Activated T-cell treated with anti-CD3 and anti-CD28 coated beads, Interleukin-2, amount 50 U/mL, for 4 hours (primary cell): ENCODE measurements around the gene NMRK2. TPM values are rescaled to one million over a fixed set of nuclear protein-coding genes. Genes with fewer than 3 reads are reported as not detected.
"Not testable (repeated sequence)": the region's sequence is repeated elsewhere in the genome, so short reads cannot be mapped to it uniquely, and the experiment has no call there.

Source experiments
- ATAC-seq, 2 donors: fragments of 200-7000 bp; cut with Tn5 transposase; one replicate each; pipeline ENCODE4 v1.10.0; 2021
- DNase-seq: peaks from one replicate; pipeline ENCODE4 v3.0.0-alpha.2; 2020
- H3K27me3 Mint-ChIP-seq: one replicate; pipeline ENCODE4 v1.8.0; 2021; ENCODE audit warnings: low read depth, mixed read lengths
- H3K36me3 Mint-ChIP-seq: one replicate; pipeline ENCODE4 v1.8.0; 2022; ENCODE audit warnings: mixed read lengths; ENCODE audit not compliant: insufficient read depth
- H3K4me1 Mint-ChIP-seq: one replicate; pipeline ENCODE4 v1.8.0; 2021; ENCODE audit warnings: low read depth, mixed read lengths
- H3K4me3 Mint-ChIP-seq: one replicate; pipeline ENCODE4 v1.8.0; 2021; ENCODE audit warnings: mild to moderate bottlenecking, moderate library complexity, mixed read lengths
- H3K9me3 Mint-ChIP-seq: one replicate; pipeline ENCODE4 v1.8.0; 2021; ENCODE audit warnings: mixed read lengths
- total RNA-seq, 3 donors: library from RNA; stranded (reverse); gene quantifications; one replicate each; pipeline ENCODE4 v1.2.1, GENCODE V29; 2021

The NMRK2 gene
- total RNA-seq, 3 donors from 2014 or later: not detected

DNA sequence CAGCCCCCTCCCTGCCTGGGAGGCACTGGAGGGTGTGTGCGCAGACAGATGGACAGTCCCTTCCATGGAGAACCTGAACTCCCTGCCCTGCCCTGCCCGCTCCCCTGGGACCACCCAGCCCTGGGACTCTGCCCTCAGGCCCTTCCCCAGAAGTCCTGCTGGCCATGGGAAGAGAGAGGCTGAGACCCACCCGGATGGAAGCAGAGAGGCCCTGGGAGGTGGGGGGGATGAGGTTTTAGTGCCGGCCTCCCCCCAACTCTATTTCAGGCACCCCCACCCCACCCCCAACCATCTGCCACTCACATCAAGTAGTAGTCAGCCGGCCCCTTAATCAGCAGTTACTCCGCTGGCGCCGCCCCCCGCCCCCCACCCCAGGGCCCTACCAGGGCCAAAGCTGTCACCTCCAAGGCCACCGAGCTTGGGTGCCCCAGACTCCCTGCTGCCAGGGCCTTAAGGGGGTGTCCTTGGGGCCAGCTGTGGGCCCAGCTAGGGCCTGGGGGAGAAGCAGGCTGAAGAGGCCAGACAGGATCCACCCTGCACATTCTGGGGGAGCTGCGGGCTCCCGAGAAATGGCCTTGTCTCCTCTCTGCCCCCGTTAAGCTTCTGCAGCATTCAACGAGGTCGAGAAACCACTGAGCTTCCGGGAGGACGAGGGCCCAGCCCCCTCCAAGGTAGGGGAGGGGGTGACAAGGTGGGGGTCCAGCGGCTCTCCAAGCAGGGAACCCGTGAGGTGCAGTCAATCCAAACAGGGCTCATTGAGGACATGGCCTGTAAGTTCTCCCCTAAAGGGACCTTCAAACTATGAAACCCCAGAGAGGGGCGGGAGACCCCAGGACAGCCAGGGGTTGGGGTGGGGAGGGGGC is 17.4 kb downstream of the NMRK2 start:
- Mint-ChIP-seq H3K36me3 (no peaks in the 10 kb centered on the region), H3K27me3 (peaks cover 9% of the 10 kb centered on the region), H3K9me3 (no peaks in the 10 kb centered on the region), H3K4me1 (peaks cover 8% of the 10 kb centered on the region), H3K4me3 (no peak overlapping the region)
- no peak for DNase-seq
- no peak for ATAC-seq

DNA sequence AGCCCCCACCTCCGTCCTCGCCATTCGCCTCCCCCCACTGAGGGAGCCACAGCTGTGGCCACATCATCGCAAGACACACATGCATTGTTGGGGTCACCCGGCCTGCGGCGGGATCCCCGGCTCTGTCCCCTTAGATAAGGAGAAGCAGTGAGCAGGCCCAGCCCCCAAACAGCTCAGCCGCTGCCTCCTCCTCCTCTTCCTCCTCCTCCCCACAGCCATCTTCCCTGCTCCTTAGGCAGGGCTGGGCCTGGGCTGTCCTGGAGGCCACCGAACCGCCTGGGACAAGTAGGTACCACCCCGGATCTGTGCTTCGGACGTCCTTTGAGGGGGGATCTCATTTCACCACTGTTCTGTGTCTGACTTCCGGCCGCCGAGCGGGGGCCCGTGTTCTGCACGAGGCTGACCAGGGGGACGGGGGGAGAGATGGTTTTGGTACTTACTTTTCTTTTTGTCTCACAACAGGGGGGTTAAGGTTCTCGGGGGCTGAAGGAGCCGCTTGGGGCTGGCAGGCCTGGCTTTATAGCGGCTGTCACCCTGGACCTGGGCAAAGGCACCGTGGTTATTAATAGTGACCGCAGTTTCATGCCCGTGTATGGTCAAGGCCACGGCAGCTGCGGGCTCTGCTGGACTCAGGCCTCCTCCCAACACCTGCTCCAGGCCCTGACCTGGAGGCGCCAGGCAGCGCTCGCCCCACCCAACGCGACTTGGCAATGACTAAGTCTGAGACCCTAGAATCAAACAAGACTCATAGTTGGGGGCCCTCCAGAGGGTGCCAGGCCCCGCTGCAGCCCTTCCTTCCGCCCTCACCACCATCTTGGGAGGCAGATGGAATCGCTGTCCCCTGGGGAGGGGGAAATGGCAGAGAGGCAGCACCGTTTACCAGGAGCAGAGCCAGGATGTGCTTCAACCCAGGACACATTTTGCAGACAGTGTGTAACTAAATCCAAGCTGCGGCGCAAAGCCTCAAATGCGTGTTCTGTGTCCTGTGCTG is 18.3 kb downstream of the NMRK2 start:
- H3K9me3 Mint-ChIP-seq: no peaks in the 10 kb centered on the region
- ATAC-seq: peak; percentile 53 to 84
- no peak for DNase-seq
- H3K4me1 Mint-ChIP-seq: peaks cover 8% of the 10 kb centered on the region
- no peaks in the 10 kb centered on the region for H3K36me3 Mint-ChIP-seq
- H3K27me3 Mint-ChIP-seq: peaks cover 9% of the 10 kb centered on the region
- peak overlapping the region; percentile 50 for H3K4me3 Mint-ChIP-seq

DNA sequence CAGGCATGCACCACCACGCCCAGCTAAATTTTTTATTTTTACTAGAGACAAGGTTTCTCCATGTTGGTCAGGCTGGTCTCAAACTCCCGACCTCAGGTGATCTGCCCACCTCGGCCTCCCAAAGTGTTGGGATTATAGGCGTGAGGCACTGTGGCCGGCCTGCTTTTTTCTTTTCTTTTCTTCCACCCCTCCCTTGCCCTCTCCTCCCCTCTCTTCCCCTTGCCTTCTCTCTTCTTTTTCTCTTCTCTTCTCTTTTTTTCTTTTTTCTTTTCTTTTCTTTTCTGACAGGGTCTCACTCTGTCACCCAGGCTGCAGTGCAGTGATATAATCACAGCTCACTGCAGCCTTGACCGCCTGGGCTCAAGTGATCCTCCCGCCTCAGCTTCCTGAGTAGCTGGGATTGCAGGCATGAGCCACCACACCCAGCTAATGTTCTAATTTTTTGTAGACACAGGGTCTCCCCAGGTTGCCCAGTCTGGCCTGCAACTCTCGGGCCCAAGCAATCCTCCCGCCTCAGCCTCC is 19.9 kb downstream of the NMRK2 start:
- not testable (repeated sequence) for ATAC-seq, H3K36me3 Mint-ChIP-seq, DNase-seq, H3K27me3 Mint-ChIP-seq, H3K4me1 Mint-ChIP-seq, H3K4me3 Mint-ChIP-seq, H3K9me3 Mint-ChIP-seq

DNA sequence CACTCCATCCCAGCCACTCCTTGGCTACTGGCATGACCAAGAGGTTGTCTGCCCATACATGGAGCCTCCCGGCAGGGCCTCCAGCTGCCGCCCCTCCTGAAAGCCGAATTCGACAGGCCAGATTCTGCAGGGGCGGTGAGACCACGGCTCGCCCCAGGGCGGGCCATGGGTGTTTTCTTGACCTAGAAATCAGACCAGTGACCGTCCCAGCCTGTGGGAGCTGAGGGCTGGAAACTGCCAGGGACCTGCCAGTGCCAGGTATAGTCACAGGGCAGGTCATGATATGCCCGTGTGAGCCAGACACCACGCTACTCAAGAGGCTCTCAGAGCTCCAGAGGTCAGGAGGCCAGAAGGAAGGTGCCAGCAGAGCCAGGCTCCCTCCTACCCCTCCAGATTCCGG is 21.2 kb downstream of the NMRK2 start:
- Mint-ChIP-seq H3K9me3 (no peaks in the 10 kb centered on the region), H3K27me3 (peaks cover 4% of the 10 kb centered on the region), H3K4me3 (no peak overlapping the region), H3K4me1 (peaks cover 8% of the 10 kb centered on the region), H3K36me3 (peaks cover 4% of the 10 kb centered on the region)
- ATAC-seq: no peak
- DNase-seq: no peak

DNA sequence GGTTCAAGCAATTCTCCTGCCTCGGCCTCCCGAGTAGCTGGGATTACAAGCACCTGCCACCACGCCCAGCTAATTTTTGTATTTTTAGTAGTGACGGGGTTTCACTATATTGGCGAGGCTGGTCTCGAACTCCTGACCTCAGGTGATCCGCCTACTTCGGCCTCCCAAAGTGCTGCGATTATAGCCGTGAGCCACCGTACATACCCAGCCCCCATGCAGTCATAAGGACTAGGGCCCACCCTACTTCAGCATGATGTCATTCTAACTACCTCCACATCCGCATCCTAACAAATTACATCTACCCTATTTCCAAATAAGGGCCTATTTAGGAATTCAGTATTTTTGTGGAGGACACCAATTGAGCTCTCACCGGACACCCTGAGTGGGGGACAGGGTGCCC is 22.4 kb downstream of the NMRK2 start:
- H3K4me3 Mint-ChIP-seq, ATAC-seq, H3K9me3 Mint-ChIP-seq, H3K4me1 Mint-ChIP-seq, DNase-seq, H3K36me3 Mint-ChIP-seq, H3K27me3 Mint-ChIP-seq: not testable (repeated sequence)

DNA sequence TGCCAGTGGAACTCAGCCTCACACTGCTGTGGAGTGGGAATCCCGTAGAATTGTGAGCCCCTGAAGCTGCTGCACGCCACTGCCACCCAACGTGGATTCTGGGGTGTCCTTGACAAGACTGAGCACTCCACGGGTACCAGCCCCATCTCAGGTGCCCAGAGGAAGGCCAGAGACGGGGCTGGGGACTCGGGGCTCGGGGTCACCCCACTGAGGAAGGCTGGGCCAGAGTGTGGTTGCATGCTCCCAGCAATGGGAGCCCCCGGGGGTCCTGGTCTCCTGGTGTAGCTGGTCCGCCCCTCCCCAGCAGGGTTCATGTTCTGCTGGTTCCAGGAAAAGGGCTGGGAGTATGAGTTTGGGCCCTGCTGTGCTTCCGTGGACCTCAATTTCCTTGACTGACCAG is 22.8 kb downstream of the NMRK2 start:
- Mint-ChIP-seq H3K27me3 (peaks cover 4% of the 10 kb centered on the region), H3K36me3 (peaks cover 4% of the 10 kb centered on the region), H3K4me1 (peaks cover 8% of the 10 kb centered on the region), H3K9me3 (no peaks in the 10 kb centered on the region), H3K4me3 (no peak overlapping the region)
- ATAC-seq (no peak), DNase-seq (no peak)

DNA sequence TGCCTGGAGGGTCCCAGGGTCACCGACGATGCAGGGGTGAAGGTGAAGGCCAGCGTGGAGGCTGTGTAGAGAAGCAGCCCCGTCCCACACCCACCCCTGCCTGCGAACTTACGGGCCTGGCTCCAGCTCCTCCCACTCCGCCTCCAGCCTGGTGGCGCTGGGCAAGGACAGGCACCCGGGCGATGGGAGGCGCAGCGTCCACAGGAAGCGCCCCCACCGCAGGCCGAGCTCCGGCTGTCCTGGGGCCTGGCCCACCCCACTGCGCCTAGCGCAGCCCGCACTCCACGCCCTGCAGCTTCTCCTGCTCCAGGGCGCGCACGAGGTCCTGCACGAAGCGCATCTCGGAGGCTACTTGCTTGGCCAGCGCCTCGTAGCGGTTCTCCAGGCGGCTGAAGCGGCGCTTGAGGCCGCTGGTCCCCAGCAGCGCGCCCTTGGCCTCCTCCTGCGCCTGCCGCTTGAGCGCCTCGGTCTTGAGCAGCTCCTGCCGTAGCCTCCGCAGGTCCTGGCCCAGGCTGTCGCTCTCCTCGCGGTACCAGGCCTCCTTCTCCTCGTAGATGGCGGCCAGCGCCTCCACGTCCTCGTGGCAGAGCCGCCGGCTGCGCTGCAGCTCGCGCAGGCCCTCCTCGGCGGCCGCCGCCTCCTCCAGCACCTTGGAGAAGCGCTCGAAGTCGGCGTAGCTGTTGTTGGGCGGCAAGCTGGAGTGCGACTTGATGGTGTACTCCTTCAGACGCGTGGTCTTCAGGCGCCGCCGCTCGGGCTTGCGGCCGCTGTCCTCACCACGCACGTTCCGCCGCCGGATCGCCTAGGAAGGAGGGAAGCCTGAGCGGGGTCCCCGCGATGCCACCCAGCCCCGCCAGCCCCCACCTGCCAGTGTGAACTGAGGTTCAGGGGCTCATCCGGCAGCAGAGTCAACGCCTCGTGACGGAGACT is 26.2 kb downstream of the NMRK2 start:
- DNase-seq (no peak), ATAC-seq (no peak)
- no peaks in the 10 kb centered on the region for H3K27me3 Mint-ChIP-seq
- no peaks in the 10 kb centered on the region for H3K9me3 Mint-ChIP-seq
- H3K4me3 Mint-ChIP-seq: no peak overlapping the region
- no peaks in the 10 kb centered on the region for H3K4me1 Mint-ChIP-seq
- H3K36me3 Mint-ChIP-seq: peaks cover 4% of the 10 kb centered on the region

DNA sequence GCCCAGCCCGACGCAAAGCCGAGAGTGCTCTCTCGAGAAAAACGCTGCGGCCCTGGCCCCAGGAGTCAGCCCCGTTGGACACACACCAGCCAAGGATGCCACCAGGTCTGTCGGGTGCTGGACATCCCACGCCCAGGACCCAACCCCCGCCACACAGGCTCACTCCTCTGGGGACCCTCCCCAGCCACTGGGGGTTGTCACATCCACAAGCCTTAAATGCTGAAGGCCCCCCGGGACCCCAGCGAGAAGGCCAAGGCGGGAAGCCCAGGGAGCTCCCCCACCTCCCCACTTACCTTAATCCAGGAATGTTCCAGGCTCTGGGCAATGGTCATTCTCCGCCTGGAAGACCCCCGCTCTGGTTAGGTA is 26.9 kb downstream of the NMRK2 start:
- Mint-ChIP-seq H3K4me3 (no peak overlapping the region), H3K9me3 (no peaks in the 10 kb centered on the region), H3K4me1 (no peaks in the 10 kb centered on the region), H3K27me3 (no peaks in the 10 kb centered on the region), H3K36me3 (peaks cover 4% of the 10 kb centered on the region)
- no peak for DNase-seq
- no peak for ATAC-seq

DNA sequence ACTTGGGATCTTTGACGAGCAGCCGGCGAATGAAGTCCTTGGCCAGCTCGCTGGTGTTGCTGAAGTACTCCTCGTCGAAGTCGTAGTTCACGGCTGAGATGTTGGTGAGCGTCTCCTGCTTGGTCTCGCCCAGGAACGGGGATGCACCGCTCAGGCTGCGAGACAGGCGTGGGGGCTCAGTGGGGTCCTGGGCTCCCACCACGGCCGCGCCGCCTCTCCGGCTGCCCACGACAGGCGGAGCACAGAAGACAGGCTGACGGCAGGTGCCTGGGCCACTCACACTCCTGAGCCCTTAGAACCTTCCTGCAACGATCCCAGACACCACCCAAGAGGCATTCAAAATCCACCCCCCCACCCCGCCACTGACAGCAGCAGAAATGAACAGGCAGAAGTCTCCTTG is 28.1 kb downstream of the NMRK2 start:
- no peak for DNase-seq
- H3K9me3 Mint-ChIP-seq: no peaks in the 10 kb centered on the region
- H3K4me1 Mint-ChIP-seq: no peaks in the 10 kb centered on the region
- no peak for ATAC-seq
- H3K27me3 Mint-ChIP-seq: no peaks in the 10 kb centered on the region
- no peak overlapping the region for H3K4me3 Mint-ChIP-seq
- peaks cover 8% of the 10 kb centered on the region for H3K36me3 Mint-ChIP-seq

DNA sequence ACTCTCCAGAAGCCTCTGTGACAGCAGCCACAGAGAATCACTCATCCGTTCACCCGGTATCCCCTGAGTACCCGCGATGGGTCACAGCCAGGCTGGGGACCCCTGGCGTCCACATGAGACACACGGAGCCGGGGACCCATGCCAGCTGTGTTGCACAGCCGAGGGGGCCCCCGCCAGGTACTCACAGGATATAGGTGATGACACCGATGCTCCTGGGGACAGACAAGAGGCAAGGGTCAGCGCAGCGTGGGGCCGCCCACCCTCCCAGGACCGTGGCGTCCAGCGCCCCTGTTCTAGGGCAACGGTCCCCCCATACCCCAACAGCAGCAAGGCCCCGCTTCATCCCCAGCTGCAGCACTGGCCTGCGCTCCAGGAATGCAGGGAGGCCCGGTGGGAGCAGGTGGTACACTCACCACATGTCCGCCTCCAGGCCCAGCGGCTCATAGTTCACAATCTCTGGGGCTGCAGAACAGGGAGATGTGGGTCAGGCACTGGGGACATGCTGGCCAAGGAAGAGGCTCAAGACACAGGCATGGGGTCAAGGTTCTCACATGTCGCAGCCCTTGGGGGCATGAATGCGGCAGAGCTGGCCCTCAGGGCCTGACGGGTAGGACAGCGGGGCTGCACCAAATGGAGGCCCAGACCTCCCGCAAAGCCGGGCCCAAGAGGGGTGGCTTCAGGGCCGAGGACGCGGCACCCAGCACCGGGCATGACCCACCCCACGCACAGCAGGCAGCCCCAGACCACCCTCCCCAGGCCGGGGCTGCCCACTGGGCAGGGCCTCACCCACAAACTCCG is 30.8 kb downstream of the NMRK2 start:
- DNase-seq: no peak
- Mint-ChIP-seq H3K4me1 (peaks cover 7% of the 10 kb centered on the region), H3K9me3 (no peaks in the 10 kb centered on the region), H3K4me3 (no peak overlapping the region), H3K36me3 (peaks cover 7% of the 10 kb centered on the region), H3K27me3 (no peaks in the 10 kb centered on the region)
- no peak for ATAC-seq

DNA sequence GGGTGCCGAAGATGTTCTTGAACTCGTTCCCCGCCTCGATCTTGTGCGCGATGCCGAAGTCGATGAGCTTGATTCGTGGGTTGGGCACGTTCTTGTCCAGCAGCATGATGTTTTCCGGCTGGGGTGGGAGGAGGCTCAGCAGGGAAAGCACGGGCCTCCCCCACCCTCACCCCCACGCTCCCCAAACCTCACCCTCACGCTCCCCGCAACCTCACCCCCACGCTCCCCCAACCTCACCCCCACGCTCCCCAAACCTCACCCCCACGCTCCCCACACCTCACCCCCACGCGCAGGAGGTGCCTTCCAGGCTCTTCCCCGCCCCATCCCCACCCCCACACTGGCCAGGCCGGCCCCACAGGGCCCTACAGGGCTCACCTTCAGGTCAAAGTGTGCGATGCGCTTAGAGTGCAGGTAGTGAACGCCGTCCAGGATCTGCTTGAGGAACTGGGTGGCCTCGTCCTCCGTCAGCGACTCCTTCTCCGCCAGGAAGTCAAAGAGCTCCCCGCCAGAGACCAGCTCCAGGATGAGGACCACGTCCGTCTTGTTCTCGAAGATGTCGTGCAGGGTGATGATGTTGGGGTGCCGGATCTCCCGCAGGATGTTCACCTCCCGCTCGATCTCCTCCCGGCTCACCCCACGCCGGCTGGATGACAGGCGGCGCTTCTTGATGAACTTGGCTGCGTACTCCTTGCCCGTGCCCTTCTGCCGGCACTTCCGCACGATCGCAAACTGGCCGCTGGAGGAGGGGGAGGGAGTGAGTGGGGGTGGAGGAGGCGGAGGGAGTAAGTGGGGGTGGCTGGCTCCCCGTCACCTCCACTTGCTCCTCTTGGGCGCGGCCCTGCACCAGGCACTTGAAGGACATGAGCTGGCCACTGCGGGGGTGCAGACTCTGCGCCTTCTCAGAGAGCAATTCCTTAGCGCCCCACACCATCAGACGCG is 31.7 kb downstream of the NMRK2 start:
- Mint-ChIP-seq H3K9me3 (no peaks in the 10 kb centered on the region), H3K4me1 (peaks cover 13% of the 10 kb centered on the region), H3K4me3 (no peak overlapping the region), H3K36me3 (peaks cover 7% of the 10 kb centered on the region), H3K27me3 (no peaks in the 10 kb centered on the region)
- DNase-seq: no peak
- no peak for ATAC-seq
